Liver (tissue), 9 donors: Measurements from ENCODE around the gene CD109. TPM values are rescaled to one million over a fixed set of nuclear protein-coding genes. Genes with fewer than 3 reads are reported as not detected.

Source experiments
- DNase-seq: peaks from one replicate; pipeline ENCODE4 v3.0.0-alpha.2; 2017; ENCODE audit warnings: low spot score
- H3K27ac ChIP-seq, 2 donors: one replicate each; pipeline ENCODE4 v1.7.0; 2013; ENCODE audit warnings: inconsistent platforms in 2 of 2, low read length in 2 of 2, control low read depth in 1 of 2, low read depth in 1 of 2, mild to moderate bottlenecking in 1 of 2
- H3K27me3 ChIP-seq, 4 donors: one replicate each; pipeline versions ENCODE4 v1.6.1 to v1.7.0; 2013; ENCODE audit warnings: low read length in 3 of 4, inconsistent platforms in 1 of 4, mild to moderate bottlenecking in 1 of 4, moderate library complexity in 1 of 4; ENCODE audit not compliant: control insufficient read depth in 4 of 4, insufficient read depth in 4 of 4
- H3K36me3 ChIP-seq, 4 donors: one replicate each; pipeline versions ENCODE4 v1.6.1 to v1.7.0; 2013; ENCODE audit warnings: low read length in 3 of 4, mild to moderate bottlenecking in 3 of 4, low read depth in 1 of 4, moderate library complexity in 1 of 4; ENCODE audit not compliant: control insufficient read depth in 4 of 4, insufficient read depth in 3 of 4
- H3K4me1 ChIP-seq, 4 donors: one replicate each; pipeline versions ENCODE4 v1.6.1 to v1.7.0; 2013; ENCODE audit warnings: low read length in 3 of 4, mild to moderate bottlenecking in 3 of 4, moderate library complexity in 1 of 4; ENCODE audit not compliant: control insufficient read depth in 4 of 4, insufficient read depth in 4 of 4
- H3K4me3 ChIP-seq, 3 donors: one replicate each; pipeline versions ENCODE4 v1.6.1 to v1.7.0; 2013; ENCODE audit warnings: low read length in 3 of 3, control low read depth in 1 of 3, low read depth in 1 of 3, mild to moderate bottlenecking in 1 of 3
- H3K9ac ChIP-seq, 2 donors: one replicate each; pipeline ENCODE4 v1.7.0; 2013; ENCODE audit warnings: low read length in 2 of 2, mild to moderate bottlenecking in 2 of 2, moderate library complexity in 2 of 2, control low read depth in 1 of 2, low read depth in 1 of 2
- H3K9me3 ChIP-seq, 4 donors: one replicate each; pipeline versions ENCODE4 v1.6.1 to v1.7.0; 2013; ENCODE audit warnings: low read length in 3 of 4; ENCODE audit not compliant: control insufficient read depth in 4 of 4
- ATF3 ChIP-seq: IDR thresholded peaks from 2 replicates; pipeline ENCODE4 v1.6.1; 2016; ENCODE audit warnings: antibody characterized with exemption
- CTCF ChIP-seq: fragments of 150-350 bp; IDR thresholded peaks from 2 replicates; pipeline ENCODE4 v1.5.1; 2017; ENCODE audit warnings: improper control_type of control experiment, low read depth, low read length; ENCODE audit not compliant: missing input control
- EGR1 ChIP-seq, 2 donors: IDR thresholded peaks; 2 replicates each; pipeline ENCODE4 v1.6.1; 2016 to 2018; ENCODE audit warnings: antibody characterized with exemption in 2 of 2, low read depth in 2 of 2
- FOXA1 ChIP-seq: IDR thresholded peaks from 2 replicates; pipeline ENCODE4 v1.6.1; 2016; ENCODE audit warnings: antibody characterized with exemption
- FOXA2 ChIP-seq: IDR thresholded peaks from 2 replicates; pipeline ENCODE4 v1.6.1; 2016; ENCODE audit warnings: antibody characterized with exemption
- GABPA ChIP-seq, 2 donors: IDR thresholded peaks in 1 of 2; conservative IDR thresholded peaks in 1 of 2; 2 replicates each; pipeline ENCODE4 v1.6.1; 2016; ENCODE audit warnings: antibody characterized with exemption in 2 of 2, mild to moderate bottlenecking in 1 of 2, moderate library complexity in 1 of 2
- HNF4A ChIP-seq, 2 donors: conservative IDR thresholded peaks; 2 replicates each; pipeline ENCODE4 v1.6.1; 2016; ENCODE audit warnings: antibody characterized with exemption in 2 of 2, mild to moderate bottlenecking in 2 of 2
- HNF4G ChIP-seq: IDR thresholded peaks from 2 replicates; pipeline ENCODE4 v1.6.1; 2016; ENCODE audit warnings: antibody characterized with exemption
- JUND ChIP-seq, 2 donors: IDR thresholded peaks; 2 replicates each; pipeline ENCODE4 v1.6.1; 2016; ENCODE audit warnings: antibody characterized with exemption in 2 of 2
- MAX ChIP-seq: IDR thresholded peaks from 2 replicates; pipeline ENCODE4 v1.6.1; 2016; ENCODE audit warnings: antibody characterized with exemption
- NR2F2 ChIP-seq: IDR thresholded peaks from 2 replicates; pipeline ENCODE4 v1.6.1; 2016; ENCODE audit warnings: antibody characterized with exemption
- RAD21 ChIP-seq, 2 donors: IDR thresholded peaks; 2 replicates each; pipeline ENCODE4 v1.6.1; 2016; ENCODE audit warnings: antibody characterized with exemption in 2 of 2, mild to moderate bottlenecking in 2 of 2
- REST ChIP-seq: IDR thresholded peaks from 2 replicates; pipeline ENCODE4 v1.6.1; 2016; ENCODE audit warnings: antibody characterized with exemption, mild to moderate bottlenecking
- RXRA ChIP-seq, 2 donors: IDR thresholded peaks; 2 replicates each; pipeline ENCODE4 v1.6.1; 2017 to 2018; ENCODE audit warnings: antibody characterized with exemption in 2 of 2, mild to moderate bottlenecking in 1 of 2
- SP1 ChIP-seq: IDR thresholded peaks from 2 replicates; pipeline ENCODE4 v1.6.1; 2018; ENCODE audit warnings: antibody characterized with exemption, mild to moderate bottlenecking
- TAF1 ChIP-seq: conservative IDR thresholded peaks from 2 replicates; pipeline ENCODE4 v1.6.1; 2016; ENCODE audit warnings: antibody characterized with exemption, mild to moderate bottlenecking
- YY1 ChIP-seq: IDR thresholded peaks from 2 replicates; pipeline ENCODE4 v1.6.1; 2016; ENCODE audit warnings: antibody characterized with exemption, mild to moderate bottlenecking
- ZBTB33 ChIP-seq: IDR thresholded peaks from 2 replicates; pipeline ENCODE4 v1.6.1; 2016; ENCODE audit warnings: antibody characterized with exemption
- WGBS: extraction: QIAGEN DNeasy Blood & Tissue Kit; methylation state at CpG from one replicate; pipeline ENCODE4 v1.1.7; 2013; 5-methylcytosine and 5-hydroxymethylcytosine counted together
- polyA plus RNA-seq, 2 donors: library from polyadenylated mRNA; stranded (reverse) in 1 of 2; unstranded in 1 of 2; fragments of 200-250 nt in 1 of 2; fragments of >200 nt in 1 of 2; fragmentation: Nextera tagmentation in 1 of 2; extraction: Ambion mirVana in 1 of 2; gene quantifications; one replicate each; pipeline versions ENCODE4 v1.2.1 to v1.2.3, GENCODE V29; 2013 to 2015
- total RNA-seq, 2 donors: library from RNA; depleted of rRNA; stranded (reverse); fragments of >200 nt; gene quantifications; one replicate each; pipeline ENCODE4 v1.2.3, GENCODE V29; 2014
- donor health status: healthy.
- donor health status: healthy.
- donor health status: healthy.
- donor health status: healthy.
- donor health status: healthy.

Gene CD109
- total and polyA plus RNA-seq, 4 donors = 0.18 to 2.0 (median 0.32) TPM

GRCh38 chr6:73655341-73655917 lies 40.6 kb upstream of the CD109 start:
- H3K4me3 ChIP-seq = peak overlapping the region; percentile 71 to 99 (median 78)
- DNase-seq = no peak
- H3K9ac ChIP-seq = no peak overlapping the region
- WGBS = 80% methylated on average over 2 of the region's 2 CpGs
- no peaks in the 10 kb centered on the region for H3K27me3 ChIP-seq
- peaks cover 0 to 8% (median 3%) of the 10 kb centered on the region in 4 donors for H3K4me1 ChIP-seq
- no peaks in the 10 kb centered on the region for H3K9me3 ChIP-seq
- no peaks in the 10 kb centered on the region for H3K36me3 ChIP-seq
- H3K27ac ChIP-seq = peak overlapping the region; percentile 98 to 100
- no peak for TF ChIP-seq TAF1
- no peak for TF ChIP-seq RAD21 (IDR thresholded peaks at IDR 0.05)
- TF ChIP-seq MAX = no peak
- TF ChIP-seq EGR1 (IDR thresholded peaks at IDR 0.05; ENCODE audit: low read depth in 2 of 2) = no peak
- no peak for TF ChIP-seq GABPA (IDR thresholded peaks at IDR 0.05 in 1 of 2, conservative IDR thresholded peaks at IDR 0.05 in 1 of 2)
- no peak for TF ChIP-seq FOXA1
- no peak for TF ChIP-seq HNF4G
- no peak for TF ChIP-seq RXRA (IDR thresholded peaks at IDR 0.05)
- no peak for TF ChIP-seq JUND (IDR thresholded peaks at IDR 0.05)
- TF ChIP-seq CTCF = no peak
- no peak for TF ChIP-seq SP1
- TF ChIP-seq FOXA2 = no peak
- TF ChIP-seq REST = no peak
- TF ChIP-seq NR2F2 = no peak
- no peak for TF ChIP-seq ATF3
- no peak for TF ChIP-seq HNF4A (conservative IDR thresholded peaks at IDR 0.05)
- TF ChIP-seq ZBTB33 = no peak
- no peak for TF ChIP-seq YY1
